Stimulated activated CD4-positive, alpha-beta T cell treated with anti-CD3 and anti-CD28 coated beads, Interleukin-2, amount 100 ng/mL, for 48 hours (primary cell): ENCODE results near the gene SHC3.

Experiments
- DNase-seq, 2 donors: peaks; one replicate each; pipeline ENCODE4 v3.0.0-alpha.2; 2020

Gene SHC3

GRCh38 chr9:88976890-88977257 is 201.7 kb downstream of the SHC3 start:
- no peak for DNase-seq

GRCh38 chr9:88975966-88976889 is 202.4 kb downstream of the SHC3 start:
- DNase-seq = no peak

- DNase-seq = no peak
Measured at GRCh38 chr9:88974641-88975040, 204.0 kb downstream of the SHC3 start.

- DNase-seq = no peak
Measured at GRCh38 chr9:88973281-88974045, 205.2 kb downstream of the SHC3 start.

GRCh38 chr9:88972401-88972800 is 206.2 kb downstream of the SHC3 start:
- DNase-seq = no peak

- DNase-seq = no peak
Measured at GRCh38 chr9:88971131-88971960, 207.3 kb downstream of the SHC3 start.

- no peak for DNase-seq
Measured at GRCh38 chr9:88969646-88970373, 208.8 kb downstream of the SHC3 start.

- no peak for DNase-seq
Measured at GRCh38 chr9:88968799-88969198, 209.8 kb downstream of the SHC3 start.

GRCh38 chr9:88966894-88967676 is 211.5 kb downstream of the SHC3 start:
- no peak for DNase-seq

- no peak for DNase-seq
Measured at GRCh38 chr9:88965473-88965872, 213.1 kb downstream of the SHC3 start.

- no peak for DNase-seq
Measured at GRCh38 chr9:88960632-88961031, 218.0 kb downstream of the SHC3 start.

- no peak for DNase-seq
Measured at GRCh38 chr9:88959727-88960469, 218.7 kb downstream of the SHC3 start.

GRCh38 chr9:88957526-88957925 is 221.1 kb downstream of the SHC3 start:
- DNase-seq = no peak
